Measurements from ENCODE around the gene USP5. TPM values are rescaled to one million over a fixed set of nuclear protein-coding genes. Genes with fewer than 3 reads are reported as not detected.

The USP5 gene
- total RNA-seq, 1 experiment from 2014 or later = 107 TPM

DNA sequence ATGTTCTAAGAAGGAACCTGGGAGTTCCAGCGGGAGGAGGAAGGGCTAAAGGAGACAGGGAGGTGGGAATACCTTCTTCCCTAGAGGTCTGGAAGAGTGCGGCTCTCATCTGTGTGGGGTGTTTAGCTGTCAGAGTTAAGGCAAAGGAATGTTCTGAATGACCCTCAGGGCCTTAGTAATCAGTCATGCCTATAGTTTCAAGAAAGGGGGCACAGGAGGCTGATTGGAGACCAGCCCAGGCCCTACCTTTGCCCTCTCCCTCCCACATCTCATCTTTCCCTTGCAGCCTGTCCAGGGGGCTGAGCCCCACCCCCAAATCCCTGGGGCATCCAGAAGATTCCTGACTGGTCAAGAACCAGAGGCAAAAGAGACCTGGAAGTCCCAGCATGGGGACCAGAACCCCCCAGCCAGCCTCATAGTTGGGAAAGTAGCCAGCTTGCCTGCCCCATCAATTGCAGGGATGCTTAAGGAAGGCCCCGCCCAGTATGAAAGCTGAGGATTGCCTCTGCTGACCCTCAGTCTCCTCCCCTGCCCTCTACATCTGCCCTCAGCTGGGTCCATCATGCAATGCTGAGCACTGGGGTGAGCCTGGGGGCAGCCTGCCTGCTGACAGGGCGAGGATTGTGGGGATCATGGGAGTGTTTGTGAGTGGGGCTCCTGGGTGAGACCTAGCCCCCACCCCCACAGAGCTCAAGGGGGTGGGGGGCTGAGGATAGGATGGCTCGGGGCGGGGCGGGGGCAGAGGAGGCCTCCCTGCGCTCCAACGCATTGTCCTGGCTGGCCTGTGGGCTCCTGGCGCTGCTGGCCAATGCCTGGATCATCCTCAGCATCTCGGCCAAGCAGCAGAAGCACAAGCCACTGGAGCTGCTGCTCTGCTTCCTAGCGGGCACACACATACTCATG lies 28.5 kb upstream of the USP5 start:
- Histone ChIP-seq H3F3A (ENCODE audit: low read length, unreplicated experiment) (no peaks in the 10 kb centered on the region), H4K20me1 (ENCODE audit: low read length) (no peaks in the 10 kb centered on the region), H3K4me3 (ENCODE audit: low read length) (no peak overlapping the region), H3K27ac (ENCODE audit: low read length) (no peak overlapping the region), H2AFZ (ENCODE audit: low read length) (no peak overlapping the region), H3K36me3 (ENCODE audit: low read depth, low read length) (no peaks in the 10 kb centered on the region), H3K9me2 (replicated peaks; ENCODE audit: low read length) (no peaks in the 10 kb centered on the region), H3K9ac (ENCODE audit: low read length) (no peak overlapping the region), H3K27me3 (ENCODE audit: low read length) (no peaks in the 10 kb centered on the region), H3K79me2 (ENCODE audit: low read length) (no peaks in the 10 kb centered on the region), H3K4me2 (ENCODE audit: low read length) (no peak overlapping the region), H3K4me1 (ENCODE audit: insufficient read depth, low read length) (peaks cover 5% of the 10 kb centered on the region; the same call in 1 of the 2 replicates), H3K9me3 (ENCODE audit: low read length) (no peaks in the 10 kb centered on the region)
- TF ChIP-seq EZH2 (IDR thresholded peaks at IDR 0.05; ENCODE audit: low read length, unreplicated experiment) (no peak), EZH2phosphoT487 (IDR thresholded peaks at IDR 0.05; ENCODE audit: borderline replicate concordance, low read length) (no peak)
- TF ChIP-seq, protein P1, sequence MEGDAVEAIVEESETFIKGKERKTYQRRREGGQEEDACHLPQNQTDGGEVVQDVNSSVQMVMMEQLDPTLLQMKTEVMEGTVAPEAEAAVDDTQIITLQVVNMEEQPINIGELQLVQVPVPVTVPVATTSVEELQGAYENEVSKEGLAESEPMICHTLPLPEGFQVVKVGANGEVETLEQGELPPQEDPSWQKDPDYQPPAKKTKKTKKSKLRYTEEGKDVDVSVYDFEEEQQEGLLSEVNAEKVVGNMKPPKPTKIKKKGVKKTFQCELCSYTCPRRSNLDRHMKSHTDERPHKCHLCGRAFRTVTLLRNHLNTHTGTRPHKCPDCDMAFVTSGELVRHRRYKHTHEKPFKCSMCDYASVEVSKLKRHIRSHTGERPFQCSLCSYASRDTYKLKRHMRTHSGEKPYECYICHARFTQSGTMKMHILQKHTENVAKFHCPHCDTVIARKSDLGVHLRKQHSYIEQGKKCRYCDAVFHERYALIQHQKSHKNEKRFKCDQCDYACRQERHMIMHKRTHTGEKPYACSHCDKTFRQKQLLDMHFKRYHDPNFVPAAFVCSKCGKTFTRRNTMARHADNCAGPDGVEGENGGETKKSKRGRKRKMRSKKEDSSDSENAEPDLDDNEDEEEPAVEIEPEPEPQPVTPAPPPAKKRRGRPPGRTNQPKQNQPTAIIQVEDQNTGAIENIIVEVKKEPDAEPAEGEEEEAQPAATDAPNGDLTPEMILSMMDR (conservative IDR thresholded peaks at IDR 0.05; ENCODE audit: low read depth, low read length) = no peak
- no peak for DNase-seq
- intact Hi-C loops (cut with micrococcal nuclease) = no loop called here
- ATAC-seq = no peak
- ChIA-PET CTCF (no interaction called here), POLR2A (ENCODE audit: unreplicated experiment) (no interaction called here)
- no TSS peak for BruUV-seq (replicated peaks)

DNA sequence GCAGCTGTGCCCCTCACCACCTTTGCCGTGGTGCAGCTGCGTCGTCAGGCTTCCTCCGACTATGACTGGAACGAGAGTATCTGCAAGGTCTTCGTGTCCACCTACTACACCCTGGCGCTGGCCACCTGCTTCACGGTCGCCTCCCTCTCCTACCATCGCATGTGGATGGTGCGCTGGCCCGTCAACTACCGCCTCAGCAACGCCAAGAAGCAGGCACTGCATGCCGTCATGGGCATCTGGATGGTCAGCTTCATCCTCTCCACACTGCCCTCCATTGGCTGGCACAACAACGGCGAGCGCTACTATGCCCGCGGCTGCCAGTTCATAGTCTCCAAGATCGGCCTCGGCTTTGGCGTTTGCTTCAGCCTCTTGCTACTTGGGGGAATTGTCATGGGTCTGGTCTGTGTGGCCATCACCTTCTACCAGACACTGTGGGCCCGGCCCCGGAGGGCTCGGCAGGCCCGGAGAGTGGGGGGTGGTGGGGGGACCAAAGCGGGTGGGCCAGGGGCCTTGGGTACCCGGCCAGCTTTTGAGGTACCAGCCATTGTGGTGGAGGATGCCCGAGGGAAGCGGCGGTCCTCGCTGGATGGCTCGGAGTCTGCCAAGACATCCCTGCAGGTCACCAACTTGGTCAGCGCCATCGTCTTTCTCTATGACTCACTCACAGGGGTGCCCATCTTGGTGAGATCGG lies 27.7 kb upstream of the USP5 start:
- H3K27ac ChIP-seq (ENCODE audit: low read length) = no peak overlapping the region
- no peaks in the 10 kb centered on the region for H3K9me2 ChIP-seq (replicated peaks; ENCODE audit: low read length)
- no peaks in the 10 kb centered on the region for H3K9me3 ChIP-seq (ENCODE audit: low read length)
- H2AFZ ChIP-seq (ENCODE audit: low read length) = no peak overlapping the region
- intact Hi-C loops (cut with micrococcal nuclease) = no loop called here
- ATAC-seq = no peak
- H3K36me3 ChIP-seq (ENCODE audit: low read depth, low read length) = no peaks in the 10 kb centered on the region
- CTCF ChIA-PET = no interaction called here
- no peak overlapping the region for H3K9ac ChIP-seq (ENCODE audit: low read length)
- BruUV-seq (replicated peaks) = no TSS peak
- TF ChIP-seq EZH2 (IDR thresholded peaks at IDR 0.05; ENCODE audit: low read length, unreplicated experiment) (no peak), EZH2phosphoT487 (IDR thresholded peaks at IDR 0.05; ENCODE audit: borderline replicate concordance, low read length) (no peak)
- TF ChIP-seq, protein P1 (conservative IDR thresholded peaks at IDR 0.05; ENCODE audit: low read depth, low read length) = no peak
- peaks cover 5% of the 10 kb centered on the region; the same call in 1 of the 2 replicates for H3K4me1 ChIP-seq (ENCODE audit: insufficient read depth, low read length)
- no peak overlapping the region for H3K4me3 ChIP-seq (ENCODE audit: low read length)
- H3K79me2 ChIP-seq (ENCODE audit: low read length) = no peaks in the 10 kb centered on the region
- DNase-seq = no peak
- no peaks in the 10 kb centered on the region for H4K20me1 ChIP-seq (ENCODE audit: low read length)
- POLR2A ChIA-PET (ENCODE audit: unreplicated experiment) = no interaction called here
- no peaks in the 10 kb centered on the region for H3F3A ChIP-seq (ENCODE audit: low read length, unreplicated experiment)
- no peak overlapping the region for H3K4me2 ChIP-seq (ENCODE audit: low read length)
- no peaks in the 10 kb centered on the region for H3K27me3 ChIP-seq (ENCODE audit: low read length)

All from PC-3 (cell line).